ENCODE measurements around the gene COPS4. TPM values are rescaled to one million over a fixed set of nuclear protein-coding genes. Genes with fewer than 3 reads are reported as not detected.

COPS4 gene
- total and polyA plus RNA-seq, 2 of the 8 experiments (the other 6 are each of a cell fraction or from before 2014, with no cell fraction given): 14.9 to 28.3 TPM

DNA sequence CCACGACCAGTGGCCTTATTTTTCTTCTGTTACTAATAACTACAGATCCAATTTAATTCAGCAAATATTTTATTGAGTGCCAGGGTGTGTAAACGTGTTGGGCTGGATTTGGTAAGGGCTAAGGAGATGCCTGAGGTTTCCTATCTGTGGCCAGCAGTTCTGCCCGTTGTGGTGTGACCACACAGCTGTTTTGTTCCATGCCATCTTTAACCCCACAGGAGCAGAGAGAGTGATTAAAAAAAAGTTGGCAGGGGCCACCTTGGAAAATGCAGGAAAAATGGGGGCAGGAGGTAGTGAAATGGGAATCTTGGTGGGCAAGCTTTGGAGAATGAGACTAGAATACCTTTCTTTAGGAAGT is 78.4 kb downstream of the COPS4 start:
- CTCF ChIA-PET (ENCODE audit: partially characterized antibody): interaction anchor here (0.7 to 0.9 kb wide), 5 partner anchors 10 to 171 kb away, joined by 3 to 8 read pairs (median 3); no protein-coding TSS in a partner anchor
- Histone ChIP-seq H3K4ac (replicated peaks; ENCODE audit: insufficient read length, low read depth, low read length) (no peak overlapping the region), H3K9ac (replicated peaks in 1 of 4; ENCODE audit: extremely low read depth in 1 of 4, low read depth in 3 of 4, low read length in 3 of 4) (no peak overlapping the region), H3K36me3 (ENCODE audit: control insufficient read depth in 2 of 4, insufficient read depth in 4 of 4, low read length in 3 of 4) (no peaks in the 10 kb centered on the region), H4K20me1 (replicated peaks in 1 of 2; ENCODE audit: control insufficient read depth in 1 of 2, insufficient read depth in 2 of 2, low read length in 2 of 2) (no peaks in the 10 kb centered on the region), H3K27ac (ENCODE audit: low read depth, low read length) (no peak overlapping the region), H3K9me3 (ENCODE audit: insufficient read depth in 2 of 2, low read depth in 1 of 2, low read length in 1 of 2) (no peaks in the 10 kb centered on the region), H2AK5ac (ENCODE audit: low read depth, low read length) (no peak overlapping the region), H3K23ac (ENCODE audit: insufficient read length) (no peak overlapping the region), H2BK5ac (ENCODE audit: low read depth, low read length) (no peak overlapping the region), H3K56ac (replicated peaks; ENCODE audit: insufficient read length, low read depth, low read length) (no peak overlapping the region), H3K14ac (ENCODE audit: insufficient read length) (no peak overlapping the region), H4K8ac (ENCODE audit: extremely low read depth, insufficient read depth, low read length) (no peak overlapping the region), H3K23me2 (ENCODE audit: low read depth, low read length) (peaks cover 4% of the 10 kb centered on the region; the same call in 1 of the 2 replicates), H2BK20ac (ENCODE audit: low read length) (no peak overlapping the region), H2BK12ac (ENCODE audit: low read depth, low read length) (0 out of 2 replicates have a peak overlapping the region, but pooled peaks have one; percentile 55), H3K27me3 (replicated peaks in 1 of 4; ENCODE audit: control insufficient read depth in 3 of 4, extremely low read depth in 1 of 4, insufficient read depth in 3 of 4, low read length in 3 of 4) (peaks cover 0 to 9% (median 2%) of the 10 kb centered on the region in 4 experiments; a peak in 4 of 7 replicates), H4K5ac (ENCODE audit: insufficient read length, low read depth, low read length) (no peak overlapping the region), H3K4me3 (ENCODE audit: extremely low read depth in 1 of 4, insufficient read depth in 2 of 4, low read depth in 3 of 4, low read length in 4 of 4) (no peak overlapping the region), H3K4me1 (replicated peaks in 1 of 4; ENCODE audit: control insufficient read depth in 3 of 4, insufficient read depth in 4 of 4, low read length in 3 of 4) (peaks cover 0 to 13% (median 0%) of the 10 kb centered on the region in 4 experiments; a peak in 3 of 7 replicates), H2BK120ac (replicated peaks; ENCODE audit: low read depth, low read length) (no peak overlapping the region), H4K91ac (replicated peaks; ENCODE audit: insufficient read length, low read length) (no peak overlapping the region), H3K18ac (ENCODE audit: extremely low read depth, low read length) (no peak overlapping the region), H3K79me1 (ENCODE audit: low read depth, low read length) (no peaks in the 10 kb centered on the region), H2BK15ac (ENCODE audit: low read length) (no peak overlapping the region), H2AFZ (ENCODE audit: low read length) (no peak overlapping the region), H3K4me2 (ENCODE audit: insufficient read depth in 1 of 2, low read depth in 2 of 2, low read length in 2 of 2) (no peak overlapping the region), H3K79me2 (ENCODE audit: control insufficient read depth in 1 of 2, insufficient read depth in 2 of 2, low read length in 2 of 2) (no peaks in the 10 kb centered on the region)
- TF ChIP-seq HDAC6 (IDR thresholded peaks at IDR 0.05; ENCODE audit: low read depth, low read length): no peak
- TF ChIP-seq CEBPB (IDR thresholded peaks at IDR 0.05; ENCODE audit: low read depth, low read length): no peak
- TF ChIP-seq SIRT6 (IDR thresholded peaks at IDR 0.05; ENCODE audit: low read length): no peak
- TF ChIP-seq TAF1 (IDR thresholded peaks at IDR 0.05; ENCODE audit: low read depth, low read length): no peak
- TF ChIP-seq RAD21 (IDR thresholded peaks at IDR 0.05 in 1 of 2, conservative IDR thresholded peaks at IDR 0.05 in 1 of 2; ENCODE audit: low read depth in 2 of 2, low read length in 2 of 2): no peak
- no peak for TF ChIP-seq RXRA (IDR thresholded peaks at IDR 0.05; ENCODE audit: insufficient read depth, low read depth, low read length)
- TF ChIP-seq BCL11A (IDR thresholded peaks at IDR 0.05; ENCODE audit: low read depth in 2 of 2, low read length in 2 of 2): no peak
- TF ChIP-seq PHF8 (conservative IDR thresholded peaks at IDR 0.05; ENCODE audit: low read depth, low read length): no peak
- FAIRE-seq (no peak), DNase-seq (ENCODE audit: low read depth in 1 of 2, low spot score in 2 of 2) (no peak)
- WGBS, 2 experiments (ENCODE audit: extremely low coverage in 1 of 2, insufficient coverage in 1 of 2, insufficient read length in 1 of 2, insufficient replicate concordance in 2 of 2, low coverage in 1 of 2, low lambda C conversion rate in 2 of 2, missing lambda C conversion rate in 1 of 2): 73% methylated on average over 3 of the region's 3 CpGs; no CpG with 5 or more reads in 1 of the 2 experiments
- POLR2A ChIA-PET (ENCODE audit: partially characterized antibody): no interaction called here
